Hematopoietic multipotent progenitor cell treated with erythropoietin and hydrocortisone succinate and interleukin-3 and kit ligand, for 8 days (in vitro differentiated cells): ENCODE results near the gene CACNB2.
"Not testable (repeated sequence)": the region's sequence is repeated elsewhere in the genome, so short reads cannot be mapped to it uniquely, and the experiment has no call there.

Source experiments
- DNase-seq: peaks from one replicate; pipeline ENCODE4 v3.0.0-alpha.2; 2015

Gene CACNB2

GRCh38 chr10:18202680-18203460 lies 62.6 kb downstream of the CACNB2 start:
- DNase-seq: no peak

- DNase-seq: no peak
Measured at GRCh38 chr10:18203471-18203870, 63.2 kb downstream of the CACNB2 start.

GRCh38 chr10:18204039-18204835 lies 64.0 kb downstream of the CACNB2 start:
- DNase-seq: no peak

GRCh38 chr10:18205098-18205834 lies 65.0 kb downstream of the CACNB2 start:
- no peak for DNase-seq

GRCh38 chr10:18208186-18208585 lies 68.0 kb downstream of the CACNB2 start:
- not testable (repeated sequence) for DNase-seq

GRCh38 chr10:18209241-18209640 lies 69.0 kb downstream of the CACNB2 start:
- no peak for DNase-seq

GRCh38 chr10:18210711-18211110 lies 70.5 kb downstream of the CACNB2 start:
- no peak for DNase-seq

- no peak for DNase-seq
Measured at GRCh38 chr10:18211862-18212261, 71.6 kb downstream of the CACNB2 start.

GRCh38 chr10:18213271-18213670 lies 73.0 kb downstream of the CACNB2 start:
- DNase-seq: no peak

GRCh38 chr10:18214691-18215563 lies 74.7 kb downstream of the CACNB2 start:
- peak; percentile 48 for DNase-seq

- no peak for DNase-seq
Measured at GRCh38 chr10:18216482-18216881, 76.3 kb downstream of the CACNB2 start.

GRCh38 chr10:18217577-18217976 lies 77.4 kb downstream of the CACNB2 start:
- DNase-seq: no peak

GRCh38 chr10:18219146-18219545 lies 78.9 kb downstream of the CACNB2 start:
- no peak for DNase-seq

- no peak for DNase-seq
Measured at GRCh38 chr10:18221123-18221522, 80.9 kb downstream of the CACNB2 start.

GRCh38 chr10:18221882-18222281 lies 81.7 kb downstream of the CACNB2 start:
- DNase-seq: no peak

GRCh38 chr10:18222866-18223265 lies 82.6 kb downstream of the CACNB2 start:
- DNase-seq: no peak

- no peak for DNase-seq
Measured at GRCh38 chr10:18223898-18224297, 83.7 kb downstream of the CACNB2 start.

- DNase-seq: no peak
Measured at GRCh38 chr10:18224626-18225445, 84.6 kb downstream of the CACNB2 start.

GRCh38 chr10:18226336-18226735 lies 86.1 kb downstream of the CACNB2 start:
- no peak for DNase-seq

- no peak for DNase-seq
Measured at GRCh38 chr10:18229826-18230225, 89.6 kb downstream of the CACNB2 start.

GRCh38 chr10:18230794-18231193 lies 90.6 kb downstream of the CACNB2 start:
- DNase-seq: no peak

GRCh38 chr10:18231480-18231879 lies 91.3 kb downstream of the CACNB2 start:
- DNase-seq: no peak
